OCI-LY7 (cell line): ENCODE results near the gene SEMA4B. TPM values are rescaled to one million over a fixed set of nuclear protein-coding genes. Genes with fewer than 3 reads are reported as not detected.
A peak's percentile ranks its signal among the peaks of the same experiment; 100 is the strongest.
"Not testable (repeated sequence)": the region's sequence is repeated elsewhere in the genome, so short reads cannot be mapped to it uniquely, and the experiment has no call there.

Source experiments
- BruUV-seq: library from RNA; stranded (reverse); fragments of 400-500 nt; replicated peaks from 2 replicates; lab custom pipeline; 2021; lab: Mats Ljungman, UMichigan
- CTCF ChIA-PET: fragments of 300-600 bp; sonication (Branson Sonifier 250); formaldehyde crosslinking; loops from one replicate; lab custom pipeline; 2022; ENCODE audit warnings: antibody characterized with exemption; ENCODE audit not compliant: unreplicated experiment; lab: Charles Lee
- POLR2A ChIA-PET: fragments of 300-600 bp; sonication (Branson Sonifier 250); formaldehyde crosslinking; loops from one replicate; lab custom pipeline; 2022; ENCODE audit warnings: antibody characterized with exemption; lab: Charles Lee
- DNase-seq: peaks from one replicate; pipeline ENCODE4 v3.0.0-alpha.2; 2015; ENCODE audit warnings: low spot score
- H2AFZ ChIP-seq: fragments of 200-600 bp; sonication (generic), shearing (Covaris generic); 2 replicates; pipeline ENCODE4 v1.6.1; 2014; ENCODE audit warnings: mild to moderate bottlenecking, antibody characterized with exemption, low read length, moderate library complexity
- H3K27ac ChIP-seq: fragments of 200-600 bp; sonication (generic); 2 replicates; pipeline ENCODE4 v1.5.1; 2014; ENCODE audit warnings: mixed run types, low read depth, mild to moderate bottlenecking, moderate library complexity, low read length, inconsistent platforms; ENCODE audit not compliant: poor library complexity, severe bottlenecking
- H3K36me3 ChIP-seq: fragments of 200-600 bp; sonication (generic); 2 replicates; pipeline ENCODE4 v1.6.1; 2014; ENCODE audit warnings: mild to moderate bottlenecking, antibody characterized with exemption, low read length, moderate library complexity, mixed read lengths; ENCODE audit not compliant: insufficient read depth
- H3K4me1 ChIP-seq: fragments of 200-600 bp; sonication (generic); 2 replicates; pipeline ENCODE4 v1.5.1; 2014; ENCODE audit warnings: mild to moderate bottlenecking, low read length; ENCODE audit not compliant: insufficient read depth, poor library complexity, severe bottlenecking
- H3K4me2 ChIP-seq: fragments of 200-600 bp; sonication (generic); 2 replicates; pipeline ENCODE4 v1.6.1; 2014; ENCODE audit warnings: mild to moderate bottlenecking, low read length
- H3K4me3 ChIP-seq: fragments of 200-600 bp; sonication (generic); 2 replicates; pipeline ENCODE4 v1.5.1; 2014; ENCODE audit warnings: mild to moderate bottlenecking, low read depth, low read length; ENCODE audit not compliant: poor library complexity, severe bottlenecking
- H3K79me2 ChIP-seq: fragments of 200-600 bp; sonication (generic); 2 replicates; pipeline ENCODE4 v1.6.1; 2016; ENCODE audit warnings: low read depth, mild to moderate bottlenecking, low read length, moderate library complexity, mixed read lengths; ENCODE audit not compliant: insufficient read depth
- H3K9me2 ChIP-seq: fragments of 200-600 bp; sonication (generic); 2 replicates; pipeline ENCODE4 v1.6.1; 2016; ENCODE audit warnings: mild to moderate bottlenecking, low read length, mixed read lengths; ENCODE audit not compliant: insufficient read depth
- H3K9me3 ChIP-seq: fragments of 200-600 bp; sonication (generic); 2 replicates; pipeline ENCODE4 v1.6.1; 2014; ENCODE audit warnings: mild to moderate bottlenecking, mixed run types, low read length, mixed read lengths
- H4K20me1 ChIP-seq: fragments of 200-600 bp; sonication (generic); 2 replicates; pipeline ENCODE4 v1.6.1; 2014; ENCODE audit warnings: mild to moderate bottlenecking, antibody characterized with exemption, low read length, moderate library complexity, mixed read lengths; ENCODE audit not compliant: insufficient read depth
- EZH2phosphoT487 ChIP-seq: fragments of 200-600 bp; sonication (generic); IDR thresholded peaks from 2 replicates; pipeline ENCODE4 v1.6.1; 2018; ENCODE audit warnings: low read depth, borderline replicate concordance, mild to moderate bottlenecking, mixed run types, antibody characterized with exemption, low read length, moderate library complexity, mixed read lengths
- intact Hi-C: fragments of 100-400 bp; cut with micrococcal nuclease; formaldehyde crosslinking; loops from one replicate; pipeline ENCODE4 v1.10.0; 2022; ENCODE audit not compliant: unreplicated experiment
- total RNA-seq, 2 experiments: library from RNA; depleted of rRNA in 1 of 2; stranded (reverse); fragments of >200 nt in 1 of 2; shearing (Covaris generic) in 1 of 2; gene quantifications; 2 replicates each; pipeline ENCODE4 v1.2.3, GENCODE V29; 2014 to 2022
- TF ChIP-seq, protein P1 (sequence below): fragments of 200-600 bp; sonication (generic); conservative IDR thresholded peaks from 2 replicates; pipeline ENCODE4 v1.5.1; 2014; ENCODE audit warnings: mild to moderate bottlenecking, antibody characterized with exemption, low read length, moderate library complexity, mixed read lengths

The SEMA4B gene
- total RNA-seq, 2 experiments from 2014 or later = 21.9 to 34.9 TPM

DNA sequence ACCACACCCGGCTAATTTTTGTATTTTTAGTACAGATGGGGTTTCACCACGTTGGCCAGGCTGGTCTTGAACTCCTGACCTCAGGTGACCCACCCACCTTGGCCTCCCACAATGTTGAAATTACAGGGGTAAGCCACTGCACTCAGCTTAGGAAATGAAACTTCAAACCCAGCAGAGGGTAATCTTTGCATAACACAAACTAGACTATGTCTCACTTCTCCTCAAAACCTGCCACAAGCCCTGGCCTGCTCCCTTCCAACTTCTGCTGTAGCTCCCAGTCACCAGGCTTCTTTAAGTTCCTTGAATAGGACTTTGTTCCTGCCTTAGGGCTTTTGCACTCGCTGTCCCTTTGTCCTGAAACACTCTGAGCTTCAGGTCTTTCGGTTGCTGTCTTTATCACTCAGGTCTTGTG, 39.2 kb upstream of the SEMA4B start:
- Histone ChIP-seq H3K9me2 (no peaks in the 10 kb centered on the region), H3K36me3 (no peaks in the 10 kb centered on the region), H3K79me2 (no peaks in the 10 kb centered on the region), H2AFZ (no peak overlapping the region), H3K4me2 (no peak overlapping the region), H3K27ac (no peak overlapping the region), H3K4me3 (no peak overlapping the region), H3K9me3 (no peaks in the 10 kb centered on the region), H4K20me1 (no peaks in the 10 kb centered on the region), H3K4me1 (no peaks in the 10 kb centered on the region)
- ChIA-PET CTCF (no interaction called here), POLR2A (interaction anchor here (0.6 to 1.2 kb wide), 2 partner anchors 43 to 106 kb away, joined by 3 to 4 read pairs; no protein-coding TSS in a partner anchor)
- intact Hi-C loops = loop anchor here (1.0 kb wide), 1 partner anchor 57 kb away; no protein-coding TSS in a partner anchor
- BruUV-seq = no TSS peak
- TF ChIP-seq EZH2phosphoT487 = no peak
- TF ChIP-seq, protein P1, sequence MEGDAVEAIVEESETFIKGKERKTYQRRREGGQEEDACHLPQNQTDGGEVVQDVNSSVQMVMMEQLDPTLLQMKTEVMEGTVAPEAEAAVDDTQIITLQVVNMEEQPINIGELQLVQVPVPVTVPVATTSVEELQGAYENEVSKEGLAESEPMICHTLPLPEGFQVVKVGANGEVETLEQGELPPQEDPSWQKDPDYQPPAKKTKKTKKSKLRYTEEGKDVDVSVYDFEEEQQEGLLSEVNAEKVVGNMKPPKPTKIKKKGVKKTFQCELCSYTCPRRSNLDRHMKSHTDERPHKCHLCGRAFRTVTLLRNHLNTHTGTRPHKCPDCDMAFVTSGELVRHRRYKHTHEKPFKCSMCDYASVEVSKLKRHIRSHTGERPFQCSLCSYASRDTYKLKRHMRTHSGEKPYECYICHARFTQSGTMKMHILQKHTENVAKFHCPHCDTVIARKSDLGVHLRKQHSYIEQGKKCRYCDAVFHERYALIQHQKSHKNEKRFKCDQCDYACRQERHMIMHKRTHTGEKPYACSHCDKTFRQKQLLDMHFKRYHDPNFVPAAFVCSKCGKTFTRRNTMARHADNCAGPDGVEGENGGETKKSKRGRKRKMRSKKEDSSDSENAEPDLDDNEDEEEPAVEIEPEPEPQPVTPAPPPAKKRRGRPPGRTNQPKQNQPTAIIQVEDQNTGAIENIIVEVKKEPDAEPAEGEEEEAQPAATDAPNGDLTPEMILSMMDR = no peak
- DNase-seq = peak; percentile 21

DNA sequence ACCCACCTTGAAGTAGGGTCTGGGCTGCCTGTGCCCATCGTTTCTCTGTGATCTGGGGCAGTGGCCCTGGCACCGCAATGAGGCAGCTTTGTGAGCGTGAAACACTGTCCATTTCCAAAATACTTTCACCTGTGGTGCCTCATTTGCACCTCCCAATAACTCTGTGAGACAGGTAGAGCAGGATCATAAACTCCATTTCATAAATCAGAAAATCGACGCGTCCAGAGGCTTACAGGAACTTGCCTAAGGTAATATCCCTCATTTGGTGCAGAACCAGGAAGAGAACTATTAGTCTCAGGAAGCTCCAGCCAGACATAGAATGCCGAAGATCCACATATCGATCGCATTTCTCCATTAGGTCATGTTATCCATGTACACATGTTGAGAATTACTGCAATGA, 38.2 kb upstream of the SEMA4B start:
- ChIA-PET CTCF (no interaction called here), POLR2A (interaction anchor here (0.6 to 1.0 kb wide), 2 partner anchors 10 to 12 kb away, joined by 4 read pairs; no protein-coding TSS in a partner anchor)
- no peak overlapping the region for H3K4me2 ChIP-seq
- H2AFZ ChIP-seq = no peak overlapping the region
- no TSS peak for BruUV-seq
- no peaks in the 10 kb centered on the region for H3K4me1 ChIP-seq
- no peak for DNase-seq
- H3K27ac ChIP-seq = no peak overlapping the region
- H3K9me2 ChIP-seq = no peaks in the 10 kb centered on the region
- no peaks in the 10 kb centered on the region for H3K79me2 ChIP-seq
- intact Hi-C loops = loop anchor here (1.0 kb wide), 1 partner anchor 56 kb away; no protein-coding TSS in a partner anchor
- no peaks in the 10 kb centered on the region for H3K36me3 ChIP-seq
- TF ChIP-seq, protein P1 = no peak
- no peak for TF ChIP-seq EZH2phosphoT487
- H4K20me1 ChIP-seq = no peaks in the 10 kb centered on the region
- H3K9me3 ChIP-seq = no peaks in the 10 kb centered on the region
- H3K4me3 ChIP-seq = no peak overlapping the region

DNA sequence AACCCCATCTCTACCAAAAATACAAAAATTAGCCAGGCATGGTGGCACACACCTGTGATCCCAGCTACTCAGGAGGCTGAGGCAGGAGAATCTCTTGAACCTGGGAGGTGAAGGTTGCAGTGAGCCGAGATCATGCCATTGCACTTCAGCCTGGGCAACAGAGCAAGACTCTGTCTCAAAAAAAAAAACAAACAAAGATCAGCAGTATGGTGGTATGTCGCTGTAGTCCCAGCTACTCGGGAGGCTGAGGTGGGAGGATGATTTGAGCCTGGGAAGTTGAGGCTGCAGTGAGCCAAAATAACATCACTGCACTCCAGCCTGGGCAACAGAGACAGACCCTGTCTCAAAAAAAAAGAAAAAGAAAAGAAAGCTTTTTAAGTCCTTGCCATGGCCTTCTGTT, 36.9 kb upstream of the SEMA4B start:
- H3K4me3 ChIP-seq, H2AFZ ChIP-seq, H4K20me1 ChIP-seq, intact Hi-C loops, DNase-seq, H3K36me3 ChIP-seq, H3K4me2 ChIP-seq, H3K9me3 ChIP-seq, H3K79me2 ChIP-seq, H3K4me1 ChIP-seq, BruUV-seq, H3K27ac ChIP-seq, H3K9me2 ChIP-seq: not testable (repeated sequence)
- ChIA-PET POLR2A (interaction anchor here (0.6 kb wide), 2 partner anchors 248 to 271 kb away, joined by 3 read pairs; partner anchors contain the start of gene AP3S2), CTCF (interaction anchor here (0.6 kb wide), 1 partner anchor 37 kb away, joined by 3 read pairs; the partner anchor contains the start of gene SEMA4B)
